Skeletal muscle tissue (tissue), 4 donors: ENCODE data around the gene SYN1. TPM values are rescaled to one million over a fixed set of nuclear protein-coding genes. Genes with fewer than 3 reads are reported as not detected.
A peak's percentile ranks its signal among the peaks of the same experiment; 100 is the strongest.

Experiments used
- H3K27ac ChIP-seq: one replicate; pipeline ENCODE4 v1.7.0; 2013; ENCODE audit warnings: mild to moderate bottlenecking, low read depth, low read length, inconsistent platforms
- H3K27me3 ChIP-seq, 3 donors: one replicate each; pipeline ENCODE4 v1.7.0; 2013; ENCODE audit warnings: low read length in 3 of 3; ENCODE audit not compliant: control insufficient read depth in 3 of 3, insufficient read depth in 3 of 3
- H3K36me3 ChIP-seq, 3 donors: one replicate each; pipeline ENCODE4 v1.7.0; 2013; ENCODE audit warnings: low read length in 3 of 3; ENCODE audit not compliant: control insufficient read depth in 3 of 3, insufficient read depth in 3 of 3
- H3K4me1 ChIP-seq, 3 donors: one replicate each; pipeline ENCODE4 v1.7.0; 2013; ENCODE audit warnings: low read length in 3 of 3, mild to moderate bottlenecking in 3 of 3; ENCODE audit not compliant: control insufficient read depth in 3 of 3, insufficient read depth in 3 of 3
- H3K4me3 ChIP-seq, 3 donors: one replicate each; pipeline ENCODE4 v1.7.0; 2013; ENCODE audit warnings: low read length in 3 of 3
- H3K9ac ChIP-seq, 3 donors: one replicate each; pipeline ENCODE4 v1.7.0; 2013; ENCODE audit warnings: low read length in 3 of 3, mild to moderate bottlenecking in 3 of 3, moderate library complexity in 2 of 3, low read depth in 1 of 3
- H3K9me3 ChIP-seq, 3 donors: one replicate each; pipeline ENCODE4 v1.7.0; 2013; ENCODE audit warnings: low read length in 3 of 3; ENCODE audit not compliant: control insufficient read depth in 3 of 3
- total RNA-seq: library from RNA; depleted of rRNA; stranded (reverse); fragments of >200 nt; gene quantifications from one replicate; pipeline ENCODE4 v1.2.3, GENCODE V29; 2014
- donor health status: Osteomylitis.

The SYN1 gene
- total RNA-seq, 1 donor from 2014 or later, result not detected

DNA sequence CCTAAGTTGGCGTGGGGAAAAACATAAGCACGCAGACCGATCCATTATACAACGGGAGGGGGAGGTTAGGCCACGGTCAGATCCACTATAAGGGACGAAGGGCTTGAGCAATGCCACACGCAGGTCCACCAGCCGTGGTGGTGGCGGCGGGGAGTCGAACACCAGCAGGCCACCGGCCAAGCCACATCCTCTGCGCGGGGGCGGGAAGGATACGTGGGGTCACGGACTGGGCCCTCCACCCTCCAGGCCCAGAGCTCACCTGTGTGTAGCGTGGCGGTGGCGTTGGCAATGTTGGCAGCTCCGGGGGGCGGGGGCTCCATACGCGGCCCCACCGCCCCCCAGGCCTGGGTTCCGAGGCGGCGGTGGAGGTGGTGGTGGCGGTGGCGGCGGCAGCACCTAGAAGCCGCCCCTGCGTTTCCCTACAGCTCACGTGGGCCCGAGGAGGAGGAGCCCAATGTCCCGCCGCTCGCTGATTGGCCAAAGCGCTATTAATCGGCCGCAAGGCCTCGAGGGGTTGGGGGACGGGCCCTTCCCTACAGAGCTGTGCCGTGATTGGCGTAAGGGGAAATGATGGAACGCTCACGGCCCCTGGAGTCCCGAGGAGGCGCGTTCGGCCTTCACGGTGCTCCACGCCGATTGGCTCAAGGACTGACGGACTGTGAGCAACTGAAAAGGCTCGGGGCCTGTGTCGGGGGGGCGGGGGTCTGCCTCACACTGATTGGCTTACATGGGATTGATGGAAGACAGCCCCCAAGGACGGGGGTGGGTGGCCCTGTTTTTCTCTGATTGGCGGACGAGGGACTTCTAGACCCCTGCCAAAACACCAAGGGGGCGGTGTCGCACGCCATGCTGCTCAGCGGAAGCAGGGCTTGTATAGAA, 30.7 kb upstream of the SYN1 start, which contains the start of gene ELK1:
Gene ELK1 (minus strand): TSS at position 400 of the 879 bp plus-strand sequence. CDS start 9,122 bp downstream, outside the sequence.
- H3K4me3 ChIP-seq, result peak within 1 kb of the TSS; percentile 78 to 87 (median 82)
- H3K9me3 ChIP-seq, result no peaks in the 10 kb centered on the region
- H3K27ac ChIP-seq, result peak within 1 kb of the TSS; percentile 90
- H3K27me3 ChIP-seq, result no peaks in the 10 kb centered on the region
- peak within 1 kb of the TSS; percentile 81 to 83 (median 81) for H3K9ac ChIP-seq
- H3K36me3 ChIP-seq, result peaks cover 0 to 14% (median 8%) of the 10 kb centered on the region in 3 donors
- peaks cover 16 to 26% (median 18%) of the 10 kb centered on the region in 3 donors for H3K4me1 ChIP-seq

DNA sequence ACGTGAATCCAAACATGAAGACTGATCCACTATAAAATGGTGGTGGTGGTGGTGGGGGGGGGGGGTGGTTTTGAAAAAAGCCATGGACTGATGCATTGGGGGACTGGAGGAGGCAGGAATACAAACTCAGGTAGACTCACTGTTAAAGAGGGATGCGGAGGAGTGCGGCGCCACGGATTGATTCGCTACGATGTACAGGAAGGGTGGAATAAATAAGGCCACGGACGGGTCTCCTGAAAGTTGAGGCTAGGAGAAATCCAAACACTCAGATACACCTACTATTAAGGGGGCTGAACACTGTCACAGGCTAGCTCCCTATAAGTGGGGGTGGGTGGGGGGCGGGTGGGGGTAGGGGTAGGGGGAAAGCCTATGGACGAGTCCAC, 30.1 kb upstream of the SYN1 start:
- Histone ChIP-seq H3K27ac (peak overlapping the region; percentile 90), H3K4me1 (peaks cover 16 to 26% (median 18%) of the 10 kb centered on the region in 3 donors), H3K4me3 (peak overlapping the region; percentile 72 to 87 (median 82)), H3K9me3 (no peaks in the 10 kb centered on the region), H3K27me3 (no peaks in the 10 kb centered on the region), H3K36me3 (peaks cover 0 to 14% (median 5%) of the 10 kb centered on the region in 3 donors), H3K9ac (peak overlapping the region in 2 of 3 donors; percentile 50 to 83)

DNA sequence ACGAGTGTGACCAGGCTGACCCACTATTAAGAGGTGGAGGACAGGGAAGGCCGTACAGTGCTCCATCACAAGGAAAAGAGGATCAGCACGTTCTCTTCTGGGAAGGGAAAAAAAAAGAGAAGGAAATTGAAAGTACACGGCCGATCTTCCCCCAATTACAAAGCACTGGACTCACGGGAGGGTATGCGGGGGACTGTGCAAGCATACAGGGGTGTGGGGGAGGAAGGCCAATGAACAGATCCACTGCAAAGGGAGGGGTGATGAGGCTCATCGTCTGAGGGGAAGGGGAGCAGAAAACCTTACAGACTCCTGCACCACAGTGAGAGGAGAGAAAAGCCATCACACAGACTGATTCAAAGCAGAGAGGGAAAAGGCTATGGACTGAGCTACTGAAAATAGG, 29.6 kb upstream of the SYN1 start:
- Histone ChIP-seq H3K27ac (no peak overlapping the region), H3K4me1 (peaks cover 18 to 26% (median 20%) of the 10 kb centered on the region in 3 donors), H3K36me3 (peaks cover 0 to 14% (median 5%) of the 10 kb centered on the region in 3 donors), H3K9ac (peak overlapping the region; percentile 20 to 33 (median 33)), H3K4me3 (peak overlapping the region; percentile 23 to 82 (median 49)), H3K9me3 (no peaks in the 10 kb centered on the region), H3K27me3 (no peaks in the 10 kb centered on the region)

DNA sequence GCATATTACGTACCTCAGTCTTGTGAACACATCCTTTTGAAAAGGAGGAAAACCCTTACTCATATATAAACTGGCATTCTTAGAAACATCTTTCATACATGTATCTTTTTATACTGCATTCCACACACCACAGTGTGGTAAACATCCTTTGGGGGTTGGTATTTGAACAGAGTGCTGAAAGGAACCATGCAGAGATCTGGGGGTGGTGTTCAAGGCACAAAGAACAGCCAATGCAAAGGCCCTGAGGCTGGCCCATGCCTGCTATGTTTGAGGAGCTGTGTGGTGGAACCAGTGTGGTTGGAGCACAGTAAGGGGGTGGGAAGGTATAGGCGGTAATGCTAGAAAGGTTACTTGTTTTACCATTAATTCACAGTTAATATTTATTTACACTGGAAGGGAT, 28.7 kb upstream of the SYN1 start:
- Histone ChIP-seq H3K4me1 (peaks cover 18 to 28% (median 25%) of the 10 kb centered on the region in 3 donors), H3K9ac (no peak overlapping the region), H3K27me3 (no peaks in the 10 kb centered on the region), H3K4me3 (no peak overlapping the region), H3K36me3 (peaks cover 0 to 11% (median 5%) of the 10 kb centered on the region in 3 donors), H3K27ac (no peak overlapping the region), H3K9me3 (no peaks in the 10 kb centered on the region)

- Histone ChIP-seq H3K9me3 (no peaks in the 10 kb centered on the region), H3K9ac (no peak overlapping the region), H3K27ac (no peak overlapping the region), H3K4me3 (no peak overlapping the region), H3K36me3 (peaks cover 0 to 6% (median 2%) of the 10 kb centered on the region in 3 donors), H3K4me1 (peaks cover 16 to 25% (median 22%) of the 10 kb centered on the region in 3 donors), H3K27me3 (no peaks in the 10 kb centered on the region)
These were observed 27.0 kb upstream of the SYN1 start for GRCh38 chrX:47646636-47647035.

DNA sequence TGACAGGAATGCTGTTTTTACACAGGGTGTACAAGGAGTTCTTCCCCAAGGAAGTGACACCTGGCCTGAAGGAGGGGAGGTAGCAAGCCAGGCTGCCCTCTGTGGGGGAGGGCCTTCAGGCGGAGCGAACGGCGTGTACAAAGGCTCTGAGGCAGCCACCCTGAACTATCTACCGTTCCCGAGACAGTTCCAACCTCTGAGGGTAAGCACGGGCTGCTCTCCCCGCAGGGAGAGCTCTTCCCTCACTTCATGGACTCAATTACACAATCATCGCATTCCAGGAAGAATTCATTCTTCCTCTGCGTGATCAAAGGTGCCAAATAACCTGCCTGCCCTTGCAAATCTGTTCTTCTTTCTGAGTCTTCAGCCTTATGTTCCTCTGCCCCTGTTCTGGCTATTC, 25.9 kb upstream of the SYN1 start:
- H3K4me1 ChIP-seq, result peaks cover 10 to 17% (median 15%) of the 10 kb centered on the region in 3 donors
- no peak overlapping the region for H3K4me3 ChIP-seq

DNA sequence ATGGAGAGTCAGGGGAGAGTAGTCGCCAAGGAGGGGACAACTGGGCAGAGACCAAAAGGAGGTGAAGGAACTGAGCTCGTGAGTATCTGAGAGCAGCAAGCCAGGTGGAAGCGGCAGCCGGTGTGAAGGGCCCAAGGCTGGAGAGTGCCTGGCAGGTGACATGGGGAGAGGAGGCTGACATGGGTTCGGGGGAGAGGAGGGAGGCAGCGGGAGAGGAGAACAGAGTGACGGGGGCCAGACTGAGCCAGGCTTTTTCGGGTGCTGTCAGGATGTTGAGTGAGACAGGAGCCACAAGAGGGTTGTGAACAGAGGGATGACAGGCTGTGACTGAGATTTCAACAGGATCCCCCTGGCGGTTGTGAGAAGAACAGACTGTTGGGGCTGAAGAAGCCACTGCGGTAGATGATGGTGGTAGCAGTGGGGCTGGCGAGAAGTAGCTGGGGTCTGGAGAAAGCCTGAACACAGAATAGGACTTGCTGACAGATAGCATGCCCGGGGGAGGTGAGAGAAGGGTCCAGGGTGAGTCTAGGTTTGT, 25.0 kb upstream of the SYN1 start:
- Histone ChIP-seq H3K4me1 (peaks cover 10 to 17% (median 15%) of the 10 kb centered on the region in 3 donors), H3K9me3 (no peaks in the 10 kb centered on the region), H3K4me3 (no peak overlapping the region), H3K9ac (no peak overlapping the region), H3K36me3 (peaks cover 11 to 16% (median 13%) of the 10 kb centered on the region in 3 donors), H3K27ac (no peak overlapping the region), H3K27me3 (no peaks in the 10 kb centered on the region)

More for the DNA sequence above, 25.9 kb upstream of the SYN1 start:
- Histone ChIP-seq H3K36me3 (peaks cover 5 to 10% (median 8%) of the 10 kb centered on the region in 3 donors), H3K27me3 (no peaks in the 10 kb centered on the region), H3K27ac (no peak overlapping the region), H3K9ac (no peak overlapping the region), H3K9me3 (no peaks in the 10 kb centered on the region)

DNA sequence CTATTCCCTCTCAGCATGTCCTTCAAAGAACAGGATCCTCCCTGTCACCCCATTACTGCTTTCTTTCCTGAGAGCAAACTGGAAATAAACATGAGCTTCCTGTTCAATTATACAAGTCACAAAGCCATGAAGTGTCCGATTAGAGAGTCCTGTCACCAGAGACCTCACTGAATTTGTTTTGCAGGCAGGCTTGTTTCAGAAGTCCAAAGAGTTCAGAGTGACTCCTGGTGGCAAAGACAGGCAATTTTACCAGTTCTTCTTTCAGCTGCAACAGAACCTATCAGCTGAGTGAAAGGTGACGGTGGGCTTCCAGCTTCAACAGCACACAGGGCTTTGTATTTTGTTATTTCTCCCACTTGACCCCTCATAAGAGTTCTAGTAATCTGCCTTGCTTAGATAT, 24.3 kb upstream of the SYN1 start:
- H3K27me3 ChIP-seq, result no peaks in the 10 kb centered on the region
- H3K9me3 ChIP-seq, result no peaks in the 10 kb centered on the region
- H3K9ac ChIP-seq, result no peak overlapping the region
- peaks cover 4 to 12% (median 11%) of the 10 kb centered on the region in 3 donors for H3K4me1 ChIP-seq
- no peak overlapping the region for H3K27ac ChIP-seq
- peaks cover 14 to 18% (median 18%) of the 10 kb centered on the region in 3 donors for H3K36me3 ChIP-seq
- H3K4me3 ChIP-seq, result no peak overlapping the region

DNA sequence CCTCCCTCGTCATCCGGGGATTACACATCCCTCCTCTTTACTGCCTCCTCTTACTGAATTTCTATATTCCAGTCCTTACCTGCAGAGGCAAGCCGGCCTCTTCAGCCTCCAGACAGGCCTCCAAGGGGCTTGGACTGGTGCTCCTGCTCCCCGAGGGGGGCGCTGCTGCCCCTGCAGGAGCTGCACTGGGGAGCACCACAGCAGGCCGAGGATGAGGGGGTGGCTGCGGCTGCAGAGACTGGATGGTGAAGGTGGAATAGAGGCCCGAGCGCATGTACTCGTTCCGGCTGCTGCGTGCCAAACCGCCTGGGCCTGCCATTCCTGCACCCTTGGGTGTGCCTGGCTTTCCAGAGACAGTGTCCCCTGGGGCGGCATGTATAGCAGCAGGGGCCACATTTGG, 19.2 kb upstream of the SYN1 start:
- no peak overlapping the region for H3K4me3 ChIP-seq
- H3K27me3 ChIP-seq, result no peaks in the 10 kb centered on the region
- H3K27ac ChIP-seq, result no peak overlapping the region
- H3K4me1 ChIP-seq, result peaks cover 0 to 3% (median 2%) of the 10 kb centered on the region in 3 donors
- H3K36me3 ChIP-seq, result peaks cover 26 to 37% (median 36%) of the 10 kb centered on the region in 3 donors
- no peak overlapping the region for H3K9ac ChIP-seq
- no peaks in the 10 kb centered on the region for H3K9me3 ChIP-seq
